Large intestine (tissue), 3 donors: ENCODE data around the gene JPT1. TPM values are rescaled to one million over a fixed set of nuclear protein-coding genes. Genes with fewer than 3 reads are reported as not detected.
A peak's percentile ranks its signal among the peaks of the same experiment; 100 is the strongest.

ENCODE experiments used
- DNase-seq, 2 donors: peaks; one replicate each; pipeline versions ENCODE4 v3.0.0 to v3.0.0-alpha.2; 2013
- H3K27ac ChIP-seq: one replicate; pipeline ENCODE4 v1.5.1; 2013; ENCODE audit warnings: low read length
- H3K27me3 ChIP-seq: 2 replicates; pipeline ENCODE4 v1.6.1; 2013; ENCODE audit warnings: low read length; ENCODE audit not compliant: control insufficient read depth, insufficient read depth
- H3K36me3 ChIP-seq: 2 replicates; pipeline ENCODE4 v1.6.1; 2013; ENCODE audit warnings: low read length; ENCODE audit not compliant: control insufficient read depth, insufficient read depth
- H3K4me1 ChIP-seq: one replicate; pipeline ENCODE4 v1.6.1; 2013; ENCODE audit warnings: low read length; ENCODE audit not compliant: control insufficient read depth, insufficient read depth
- H3K4me3 ChIP-seq: one replicate; pipeline ENCODE4 v1.5.1; 2013; ENCODE audit warnings: low read length
- H3K9me3 ChIP-seq: one replicate; pipeline ENCODE4 v1.6.1; 2013; ENCODE audit warnings: mild to moderate bottlenecking, low read depth, low read length, moderate library complexity; ENCODE audit not compliant: control insufficient read depth
- WGBS: methylation state at CpG from one replicate; pipeline ENCODE4 v1.1.5; 2013; ENCODE audit warnings: low lambda C conversion rate; ENCODE audit not compliant: insufficient coverage; 5-methylcytosine and 5-hydroxymethylcytosine counted together
- polyA plus RNA-seq: library from polyadenylated mRNA; unstranded; fragments of 120-200 nt; gene quantifications from one replicate; pipeline ENCODE4 v1.2.1, GENCODE V29; 2013

JPT1 gene
- polyA plus RNA-seq, 1 donor = 93.1 TPM

GRCh38 chr17:75105126-75106080, 48.9 kb downstream of the JPT1 start:
- peak; percentile 32 to 46 for DNase-seq
- H3K36me3 ChIP-seq = peaks cover 27% of the 10 kb centered on the region
- no peak overlapping the region for H3K4me3 ChIP-seq
- H3K9me3 ChIP-seq = no peaks in the 10 kb centered on the region
- peaks cover 7% of the 10 kb centered on the region for H3K4me1 ChIP-seq
- H3K27ac ChIP-seq = no peak overlapping the region
- no CpG with 5 or more reads among the region's 20 CpGs for WGBS
- H3K27me3 ChIP-seq = peaks cover 5% of the 10 kb centered on the region

DNA sequence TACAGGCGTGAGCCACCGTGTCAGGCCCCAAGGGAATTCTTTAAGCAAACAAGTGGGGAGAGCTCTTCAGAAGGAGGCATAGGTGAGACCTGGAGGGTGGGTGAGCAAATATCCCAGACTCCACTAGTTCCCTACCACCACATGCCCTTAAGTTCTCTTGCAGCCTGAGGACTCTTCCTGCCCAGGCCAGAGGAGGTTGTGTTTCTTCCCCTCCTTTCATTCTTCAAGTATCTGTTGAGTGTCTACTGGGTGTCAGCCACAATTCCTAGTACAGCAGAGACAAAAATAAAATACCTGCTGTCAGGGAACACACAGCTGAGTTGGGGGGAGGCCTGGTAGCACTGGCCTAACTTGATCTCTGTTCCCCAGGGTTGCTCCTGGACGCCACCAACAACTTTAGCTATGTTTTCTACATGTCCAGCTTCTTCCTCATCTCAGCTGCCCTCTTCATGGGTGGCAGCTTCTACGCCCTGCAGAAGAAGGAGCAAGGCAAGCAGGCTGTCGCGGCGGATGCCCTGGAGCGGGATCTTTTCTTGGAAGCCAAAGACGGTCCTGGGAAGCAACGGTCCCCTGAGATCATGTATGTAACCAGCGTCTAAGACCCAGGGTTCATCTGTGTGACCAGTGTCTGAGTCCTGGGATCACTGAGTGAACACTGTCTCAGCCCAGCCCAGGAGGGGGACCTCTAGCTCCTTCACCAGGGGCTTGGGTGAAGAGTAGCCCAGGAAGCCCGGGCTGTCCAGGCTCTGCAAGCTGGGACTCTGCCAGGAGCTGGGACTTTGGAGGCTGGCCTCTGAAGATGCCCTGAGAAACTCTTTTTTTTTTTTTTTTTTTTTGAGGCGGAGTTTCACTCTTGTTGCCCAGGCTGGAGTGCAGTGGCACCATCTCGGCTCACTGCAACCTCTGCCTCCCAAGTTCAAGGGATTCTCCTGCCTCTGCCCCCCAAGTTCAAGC, 50.4 kb downstream of the JPT1 start:
- H3K9me3 ChIP-seq = peaks cover 5% of the 10 kb centered on the region
- H3K4me1 ChIP-seq = peaks cover under 1% of the 10 kb centered on the region
- WGBS = no CpG with 5 or more reads among the region's 14 CpGs
- H3K36me3 ChIP-seq = peaks cover 42% of the 10 kb centered on the region
- no peak overlapping the region for H3K4me3 ChIP-seq
- H3K27me3 ChIP-seq = no peaks in the 10 kb centered on the region
- no peak overlapping the region for H3K27ac ChIP-seq
- DNase-seq = no peak

GRCh38 chr17:75102385-75102821, 51.9 kb downstream of the JPT1 start:
- Histone ChIP-seq H3K27me3 (no peaks in the 10 kb centered on the region), H3K36me3 (peaks cover 56% of the 10 kb centered on the region), H3K27ac (no peak overlapping the region), H3K9me3 (peaks cover 5% of the 10 kb centered on the region), H3K4me1 (no peaks in the 10 kb centered on the region), H3K4me3 (no peak overlapping the region)
- no CpG with 5 or more reads among the region's 12 CpGs for WGBS
- DNase-seq = no peak

DNA sequence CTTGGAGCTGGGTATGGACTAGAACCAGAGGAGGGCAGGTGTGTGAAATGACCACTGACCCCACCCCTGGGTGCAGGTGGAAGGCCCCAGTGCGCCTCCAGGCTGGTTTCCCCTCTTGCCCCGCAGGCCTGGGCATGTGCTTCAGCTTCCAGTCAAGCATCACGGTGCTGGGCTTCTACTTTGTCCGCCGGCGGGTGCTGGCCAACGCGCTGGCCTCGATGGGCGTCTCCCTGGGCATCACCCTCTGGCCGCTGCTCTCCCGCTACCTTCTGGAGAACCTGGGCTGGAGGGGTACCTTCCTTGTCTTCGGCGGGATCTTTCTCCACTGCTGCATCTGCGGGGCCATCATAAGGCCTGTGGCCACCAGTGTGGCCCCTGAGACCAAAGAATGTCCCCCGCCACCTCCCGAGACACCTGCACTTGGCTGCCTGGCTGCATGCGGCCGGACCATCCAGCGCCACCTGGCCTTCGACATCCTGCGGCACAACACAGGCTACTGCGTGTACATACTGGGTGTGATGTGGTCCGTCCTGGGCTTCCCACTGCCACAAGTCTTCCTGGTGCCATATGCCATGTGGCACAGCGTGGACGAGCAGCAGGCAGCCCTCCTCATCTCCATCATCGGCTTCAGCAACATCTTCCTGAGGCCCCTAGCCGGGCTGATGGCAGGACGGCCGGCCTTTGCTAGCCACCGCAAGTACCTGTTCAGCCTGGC, 54.3 kb downstream of the JPT1 start:
- Histone ChIP-seq H3K9me3 (peaks cover 5% of the 10 kb centered on the region), H3K4me3 (no peak overlapping the region), H3K27me3 (no peaks in the 10 kb centered on the region), H3K4me1 (peaks cover 7% of the 10 kb centered on the region), H3K27ac (no peak overlapping the region), H3K36me3 (peaks cover 55% of the 10 kb centered on the region)
- DNase-seq = no peak
- WGBS = no CpG with 5 or more reads among the region's 31 CpGs

DNA sequence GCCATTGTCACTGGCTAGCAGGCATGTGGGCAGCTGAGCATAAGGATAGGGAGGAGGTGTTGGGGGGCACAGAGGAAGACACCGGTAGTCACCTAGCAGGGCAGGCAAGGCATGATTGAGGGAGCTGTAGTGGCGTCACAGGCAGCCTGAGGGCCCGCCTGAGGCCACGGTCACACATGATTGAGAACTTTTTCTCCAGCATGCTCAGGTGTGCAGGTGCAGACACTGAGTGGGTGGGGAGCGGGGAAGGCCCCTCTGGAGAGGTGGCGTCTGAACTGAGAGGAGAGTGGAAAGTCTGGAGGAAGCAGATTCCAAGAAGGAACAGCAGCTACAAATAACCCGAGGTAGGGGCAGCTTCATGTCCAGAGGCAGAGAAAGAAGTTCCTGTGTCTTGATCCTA, 55.5 kb downstream of the JPT1 start:
- Histone ChIP-seq H3K4me1 (peaks cover 15% of the 10 kb centered on the region), H3K27ac (no peak overlapping the region), H3K4me3 (no peak overlapping the region), H3K36me3 (peaks cover 54% of the 10 kb centered on the region), H3K9me3 (peaks cover 5% of the 10 kb centered on the region), H3K27me3 (no peaks in the 10 kb centered on the region)
- DNase-seq = no peak
- no CpG with 5 or more reads among the region's 7 CpGs for WGBS

GRCh38 chr17:75097865-75098264, 56.4 kb downstream of the JPT1 start:
- H3K4me3 ChIP-seq = no peak overlapping the region
- peaks cover 55% of the 10 kb centered on the region for H3K36me3 ChIP-seq
- peaks cover 5% of the 10 kb centered on the region for H3K9me3 ChIP-seq
- no peaks in the 10 kb centered on the region for H3K27me3 ChIP-seq
- no peak overlapping the region for H3K27ac ChIP-seq
- no CpG with 5 or more reads among the region's 7 CpGs for WGBS
- H3K4me1 ChIP-seq = peaks cover 25% of the 10 kb centered on the region
- no peak for DNase-seq

GRCh38 chr17:75096082-75096625, 58.2 kb downstream of the JPT1 start:
- Histone ChIP-seq H3K4me3 (no peak overlapping the region), H3K36me3 (peaks cover 50% of the 10 kb centered on the region), H3K27ac (peak overlapping the region; percentile 71), H3K9me3 (peaks cover 5% of the 10 kb centered on the region), H3K4me1 (peaks cover 42% of the 10 kb centered on the region), H3K27me3 (no peaks in the 10 kb centered on the region)
- WGBS = no CpG with 5 or more reads among the region's 14 CpGs
- peak; percentile 96 to 98 for DNase-seq

DNA sequence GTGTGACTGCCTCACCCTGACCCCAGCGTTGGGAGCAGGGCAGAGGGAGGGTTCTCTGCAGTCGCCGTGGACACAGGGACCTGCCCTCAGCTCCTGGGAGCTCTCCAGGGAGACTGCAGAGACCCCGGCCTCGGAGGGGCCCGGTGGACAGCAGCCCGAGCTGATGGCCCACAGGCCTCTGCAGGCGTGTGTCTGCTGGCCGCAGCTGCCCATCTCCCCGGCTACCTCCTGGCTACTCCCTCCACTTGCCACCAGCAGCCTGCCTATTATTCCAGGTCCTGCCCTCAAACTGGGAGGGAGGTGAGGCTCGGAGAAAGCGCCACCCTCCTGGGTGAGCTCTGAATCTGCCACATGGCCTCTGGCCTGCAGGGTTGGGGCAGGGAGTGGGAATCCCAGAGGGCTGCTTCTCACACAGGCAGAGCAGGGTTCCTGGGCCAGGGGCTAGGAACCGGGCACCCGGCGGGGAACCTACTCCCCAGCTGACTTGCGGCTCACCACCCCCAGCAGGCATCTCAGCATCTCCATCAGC, 59.4 kb downstream of the JPT1 start:
- Histone ChIP-seq H3K36me3 (peaks cover 41% of the 10 kb centered on the region), H3K27me3 (no peaks in the 10 kb centered on the region), H3K4me3 (no peak overlapping the region), H3K27ac (no peak overlapping the region), H3K9me3 (peaks cover 2% of the 10 kb centered on the region), H3K4me1 (peaks cover 54% of the 10 kb centered on the region)
- no CpG with 5 or more reads among the region's 16 CpGs for WGBS
- DNase-seq = no peak

DNA sequence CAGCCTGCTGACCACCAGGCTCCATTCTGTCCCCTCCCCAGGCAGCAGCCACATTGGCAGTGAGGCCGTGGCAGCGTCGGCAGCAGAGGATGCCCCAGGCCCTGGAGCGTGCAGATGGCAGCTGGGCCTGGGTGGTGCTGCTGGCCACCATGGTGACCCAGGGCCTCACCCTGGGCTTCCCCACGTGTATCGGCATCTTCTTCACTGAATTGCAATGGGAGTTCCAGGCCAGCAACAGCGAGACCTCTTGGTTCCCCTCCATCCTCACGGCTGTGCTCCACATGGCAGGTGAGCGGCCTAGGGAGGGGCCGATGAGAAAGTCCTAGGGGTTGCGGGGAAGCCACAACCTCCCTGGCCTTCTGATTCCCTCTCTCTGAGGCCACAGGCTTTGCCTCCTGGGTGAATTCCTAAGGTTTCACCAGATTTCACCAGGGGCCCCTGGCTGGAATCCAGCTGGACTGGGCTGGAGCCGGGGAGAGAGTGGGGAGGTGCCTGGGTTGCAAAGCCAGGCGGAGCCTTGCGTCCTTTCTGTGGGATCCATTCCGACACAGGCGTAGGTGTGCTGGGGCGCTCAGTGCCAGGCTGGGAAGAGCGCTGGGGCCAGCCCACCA, 60.7 kb downstream of the JPT1 start:
- no peak overlapping the region for H3K4me3 ChIP-seq
- peaks cover 28% of the 10 kb centered on the region for H3K36me3 ChIP-seq
- no peaks in the 10 kb centered on the region for H3K9me3 ChIP-seq
- peak overlapping the region; percentile 80 for H3K27ac ChIP-seq
- no peaks in the 10 kb centered on the region for H3K27me3 ChIP-seq
- H3K4me1 ChIP-seq = peaks cover 66% of the 10 kb centered on the region
- WGBS = no CpG with 5 or more reads among the region's 18 CpGs
- no peak for DNase-seq
